Measurements from ENCODE around the gene BRD4. TPM values are rescaled to one million over a fixed set of nuclear protein-coding genes. Genes with fewer than 3 reads are reported as not detected.

The BRD4 gene
- total and polyA plus RNA-seq, 2 donors (not counting 3 experiments of a cell fraction or from before 2014, with no cell fraction given), result 14.9 to 125 TPM

DNA sequence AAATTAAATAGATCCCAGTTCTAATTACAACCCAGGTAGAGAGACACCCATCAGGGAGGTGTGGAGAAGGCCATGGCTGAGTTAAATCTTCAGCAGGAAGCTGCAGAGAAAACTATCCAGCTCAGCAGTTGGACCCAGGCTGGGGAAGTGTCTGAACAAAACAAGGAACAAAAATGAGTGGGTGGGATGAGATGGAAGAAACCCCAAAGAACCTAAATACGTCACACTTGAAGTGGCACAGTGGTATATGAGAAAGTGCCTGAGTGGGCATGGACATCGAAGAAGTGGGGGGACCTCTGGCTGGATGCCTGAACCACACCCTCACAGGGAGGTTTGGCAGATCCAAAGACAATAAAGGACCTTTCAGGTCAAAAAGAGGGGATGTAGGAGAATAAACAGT is 96.6 kb downstream of the BRD4 start:
- H3K36me3 ChIP-seq (ENCODE audit: control insufficient read depth in 2 of 2, extremely low read depth in 1 of 2, insufficient read depth in 2 of 2, low read length in 2 of 2), result peaks cover 11 to 36% of the 10 kb centered on the region in 2 experiments
- dilution Hi-C loops (cut with MboI; ENCODE audit: extremely low pct_ligation_motif_present, low sequenced_read_pairs), result no loop called here
- ChIA-PET POLR2A (no interaction called here), CTCF (interaction anchor here (1.6 kb wide), 1 partner anchor 16 kb away, joined by 4 read pairs; no protein-coding TSS in a partner anchor)
- TF ChIP-seq FOS (IDR thresholded peaks at IDR 0.05; ENCODE audit: borderline replicate concordance, insufficient read depth, low read length) (no peak), EZH2 (IDR thresholded peaks at IDR 0.05; ENCODE audit: borderline replicate concordance, low read depth, low read length, severe bottlenecking) (no peak), POLR2A (IDR thresholded peaks at IDR 0.05; ENCODE audit: low read depth, low read length) (no peak), CTCF (IDR thresholded peaks at IDR 0.05; ENCODE audit: extremely low read depth in 1 of 2, insufficient read depth in 1 of 2, low read depth in 1 of 2, low read length in 2 of 2) (no peak), POLR2AphosphoS5 (IDR thresholded peaks at IDR 0.05; ENCODE audit: insufficient read depth, low read depth, low read length) (no peak), MYC (IDR thresholded peaks at IDR 0.05; ENCODE audit: low read depth, low read length) (no peak), JUN (IDR thresholded peaks at IDR 0.05; ENCODE audit: borderline replicate concordance, insufficient read depth, insufficient read length, low read depth) (no peak), GATA2 (IDR thresholded peaks at IDR 0.05; ENCODE audit: insufficient read depth, insufficient read length, low read depth, low read length) (no peak), MAX (IDR thresholded peaks at IDR 0.05; ENCODE audit: insufficient read depth, insufficient read length) (no peak)
- FAIRE-seq (no peak), DNase-seq (ENCODE audit: low read depth, low spot score) (no peak)
- no peak overlapping the region for H2AFZ ChIP-seq (ENCODE audit: low read depth, low read length)
- H3K27ac ChIP-seq (ENCODE audit: insufficient read depth, low read depth, low read length), result no peak overlapping the region
- BruUV-seq (replicated peaks), result no TSS peak
- H3K9me1 ChIP-seq (replicated peaks; ENCODE audit: control insufficient read depth, extremely low read depth, insufficient read depth, low read length), result no peaks in the 10 kb centered on the region
- H3K79me2 ChIP-seq (ENCODE audit: control insufficient read depth, insufficient read depth, low read length), result no peaks in the 10 kb centered on the region
- H3K27me3 ChIP-seq (ENCODE audit: control insufficient read depth in 2 of 2, insufficient read depth in 2 of 2, low read length in 2 of 2), result peaks cover 14% of the 10 kb centered on the region in 2 experiments
- no peak overlapping the region for H3K9ac ChIP-seq (replicated peaks; ENCODE audit: extremely low read depth, insufficient read depth, low read length)
- no peaks in the 10 kb centered on the region for H3K4me1 ChIP-seq (ENCODE audit: control insufficient read depth, extremely low read depth, insufficient read depth, low read length)
- H4K20me1 ChIP-seq (replicated peaks; ENCODE audit: control insufficient read depth, extremely low read depth, insufficient read depth, low read length), result no peaks in the 10 kb centered on the region
- H3K4me2 ChIP-seq (ENCODE audit: insufficient read depth, low read length), result no peak overlapping the region
- intact Hi-C loops (cut with micrococcal nuclease), result no loop called here
- H3K9me3 ChIP-seq (replicated peaks; ENCODE audit: control insufficient read depth, insufficient read depth, low read length), result no peaks in the 10 kb centered on the region
- H3K4me3 ChIP-seq (replicated peaks in 1 of 3; ENCODE audit: insufficient read depth in 1 of 3, low read depth in 1 of 3, low read length in 3 of 3), result no peak overlapping the region
